CD4-positive, alpha-beta T cell treated with Interleukin-15 for 4 hours (primary cell): Measurements from ENCODE around the gene SLC45A1.
"Not testable (repeated sequence)": the region's sequence is repeated elsewhere in the genome, so short reads cannot be mapped to it uniquely, and the experiment has no call there.

Experiments used
- DNase-seq: peaks from one replicate; pipeline ENCODE4 v3.0.0-alpha.2; 2020; ENCODE audit warnings: low spot score

SLC45A1 gene

GRCh38 chr1:8317647-8318381, at the start of gene SLC45A1:
Gene SLC45A1, plus strand, starts transcription at chr1:8318114. Its CDS starts 6,216 bp downstream, at chr1:8324330.
- peak; percentile 75 for DNase-seq

GRCh38 chr1:8273036-8273435, 44.9 kb upstream of the SLC45A1 start:
- DNase-seq = no peak

- DNase-seq = no peak
Observed at GRCh38 chr1:8274352-8274751, 43.6 kb upstream of the SLC45A1 start.

- DNase-seq = no peak
Observed at GRCh38 chr1:8276173-8276914, 41.6 kb upstream of the SLC45A1 start.

GRCh38 chr1:8276932-8277331, 41.0 kb upstream of the SLC45A1 start:
- DNase-seq = no peak

GRCh38 chr1:8278677-8279076, 39.2 kb upstream of the SLC45A1 start:
- DNase-seq = not testable (repeated sequence)

GRCh38 chr1:8281843-8282509, 35.9 kb upstream of the SLC45A1 start:
- DNase-seq = no peak

- DNase-seq = no peak
Observed at GRCh38 chr1:8283058-8283884, 34.6 kb upstream of the SLC45A1 start.

GRCh38 chr1:8284127-8284526, 33.8 kb upstream of the SLC45A1 start:
- DNase-seq = no peak

GRCh38 chr1:8285103-8285502, 32.8 kb upstream of the SLC45A1 start:
- no peak for DNase-seq

GRCh38 chr1:8285965-8286364, 31.9 kb upstream of the SLC45A1 start:
- DNase-seq = no peak

GRCh38 chr1:8293118-8293517, 24.8 kb upstream of the SLC45A1 start:
- DNase-seq = no peak

GRCh38 chr1:8293641-8294169, 24.2 kb upstream of the SLC45A1 start:
- DNase-seq = no peak

- no peak for DNase-seq
Observed at GRCh38 chr1:8294170-8294697, 23.7 kb upstream of the SLC45A1 start.

GRCh38 chr1:8297245-8297644, 20.7 kb upstream of the SLC45A1 start:
- DNase-seq = no peak

- no peak for DNase-seq
Observed at GRCh38 chr1:8299963-8300362, 18.0 kb upstream of the SLC45A1 start.

- DNase-seq = no peak
Observed at GRCh38 chr1:8302081-8302956, 15.6 kb upstream of the SLC45A1 start.

GRCh38 chr1:8303141-8303540, 14.8 kb upstream of the SLC45A1 start:
- DNase-seq = no peak

GRCh38 chr1:8303876-8304275, 14.0 kb upstream of the SLC45A1 start:
- no peak for DNase-seq

- DNase-seq = no peak
Observed at GRCh38 chr1:8307628-8308027, 10.3 kb upstream of the SLC45A1 start.
